Measurements from ENCODE around the gene DYNC1H1. TPM values are rescaled to one million over a fixed set of nuclear protein-coding genes. Genes with fewer than 3 reads are reported as not detected.
"Not testable (repeated sequence)": the region's sequence is repeated elsewhere in the genome, so short reads cannot be mapped to it uniquely, and the experiment has no call there.

DYNC1H1 gene
- total RNA-seq, 1 experiment from 2014 or later, result 155 TPM

DNA sequence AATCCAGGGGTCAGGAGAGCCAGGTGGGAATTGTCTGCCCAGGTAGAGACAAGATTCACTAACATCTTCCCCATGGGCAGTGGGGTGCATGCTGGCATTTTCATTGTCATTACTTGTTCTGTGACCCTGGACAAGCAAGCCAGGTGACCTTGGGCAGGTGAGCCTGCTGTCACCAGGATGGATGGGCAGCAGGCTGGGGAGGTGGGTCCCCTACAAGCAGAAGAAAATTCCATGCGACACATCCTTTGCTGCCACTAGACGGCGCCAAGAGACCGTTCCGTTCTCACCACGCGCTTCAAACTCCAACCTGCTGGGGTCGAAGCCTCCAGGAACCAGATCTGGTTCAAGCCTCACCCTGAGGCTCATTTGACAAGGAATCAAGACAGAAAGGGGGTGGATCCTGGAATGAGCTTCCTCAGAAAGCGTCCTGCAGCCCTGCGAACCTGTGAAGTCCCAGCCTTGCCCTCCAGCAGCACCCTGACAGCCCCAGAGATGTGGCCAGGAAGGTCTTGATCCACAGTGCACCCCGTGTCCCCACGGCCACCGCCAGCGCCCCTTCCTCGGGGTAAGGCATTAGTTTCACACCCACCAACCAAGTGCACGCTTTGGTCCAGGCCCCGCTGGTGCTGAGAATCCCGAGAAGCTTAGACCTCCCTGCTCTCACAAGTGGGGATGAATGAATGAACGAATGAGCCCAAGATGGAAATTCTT lies 3.2 kb upstream of the DYNC1H1 start:
- peak; percentile 56 for DNase-seq (ENCODE audit: low read depth)
- in situ Hi-C loops (cut with HindIII; ENCODE audit: low pct_unique_long_range_greater_than_20kb, low sequenced_read_pairs), result no loop called here

DNA sequence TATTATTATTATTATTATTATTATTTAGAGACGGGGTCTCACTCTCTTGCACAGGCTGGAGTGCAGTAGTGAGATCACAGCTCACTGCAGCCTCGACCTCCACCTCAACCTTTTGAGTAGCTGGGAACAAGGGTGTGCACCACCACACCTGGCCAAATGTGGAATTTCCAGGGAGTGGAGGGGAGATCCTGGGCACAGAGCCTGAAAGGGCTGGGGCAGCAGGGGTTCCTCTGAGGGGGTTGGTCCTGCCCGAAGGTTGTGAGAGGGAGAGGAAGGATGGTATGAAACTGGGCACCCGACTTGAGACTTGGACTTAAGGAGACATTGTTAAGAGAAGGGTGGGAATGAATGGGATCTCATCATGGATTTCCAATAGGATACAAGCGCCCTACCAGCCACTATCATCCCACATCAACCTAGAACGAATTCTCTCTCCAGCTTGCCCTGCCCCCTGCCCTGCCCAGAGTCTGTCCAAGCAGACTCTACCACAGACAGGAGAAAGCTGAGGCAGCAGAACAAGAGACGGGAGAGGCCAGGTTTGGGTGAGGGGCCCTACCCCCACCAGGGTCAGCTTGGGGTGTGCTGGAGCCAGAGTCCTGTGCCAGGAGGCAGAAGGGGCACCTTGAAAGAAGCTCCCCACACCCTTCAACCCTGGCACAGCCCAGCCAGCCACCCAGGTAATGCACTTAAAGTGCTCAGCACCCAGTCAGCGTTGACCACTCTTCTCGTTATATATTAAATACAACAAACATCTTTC lies 2.4 kb upstream of the DYNC1H1 start:
- in situ Hi-C loops (cut with HindIII; ENCODE audit: low pct_unique_long_range_greater_than_20kb, low sequenced_read_pairs), result no loop called here
- no peak for DNase-seq (ENCODE audit: low read depth)

DNA sequence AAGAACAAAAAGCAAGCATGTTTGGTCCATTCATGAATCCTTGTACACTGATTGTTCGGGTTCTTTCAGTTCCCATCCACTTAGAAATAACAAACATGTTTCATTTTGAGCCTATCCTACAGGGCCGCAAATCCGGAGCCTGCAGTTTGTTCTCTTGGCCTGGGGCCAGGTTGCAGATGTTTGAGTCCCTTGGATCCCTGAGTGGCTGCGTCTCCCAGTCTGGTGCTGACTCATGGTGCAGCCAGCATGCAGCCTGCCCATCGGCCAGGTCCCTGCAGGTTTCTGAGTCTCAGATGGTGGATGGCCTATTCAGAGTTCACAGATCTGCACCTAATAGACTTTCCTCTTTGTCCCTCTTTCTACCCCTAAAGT lies 1.9 kb upstream of the DYNC1H1 start:
- in situ Hi-C loops (cut with HindIII; ENCODE audit: low pct_unique_long_range_greater_than_20kb, low sequenced_read_pairs), result no loop called here
- peak; percentile 74 for DNase-seq (ENCODE audit: low read depth)

DNA sequence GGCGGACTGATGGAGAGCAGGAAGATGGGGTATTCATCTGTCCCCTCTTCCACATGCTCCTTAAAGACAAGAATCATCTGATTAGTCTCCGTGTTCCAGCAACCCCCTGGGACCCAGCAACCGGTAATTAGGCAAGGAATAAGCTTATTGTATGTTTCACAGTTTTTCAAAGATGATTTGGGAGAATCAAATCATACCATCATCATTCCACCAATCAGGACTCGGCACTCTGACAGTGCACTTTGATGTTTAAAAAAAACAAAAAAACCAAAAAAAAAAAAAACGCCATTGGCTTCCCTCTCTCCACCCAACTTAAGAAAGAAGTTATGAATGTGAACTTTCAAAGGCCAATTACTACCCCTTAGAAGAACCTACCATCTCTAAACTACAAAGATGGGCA lies 1.3 kb upstream of the DYNC1H1 start:
- peak; percentile 12 for DNase-seq (ENCODE audit: low read depth)
- in situ Hi-C loops (cut with HindIII; ENCODE audit: low pct_unique_long_range_greater_than_20kb, low sequenced_read_pairs), result no loop called here

DNA sequence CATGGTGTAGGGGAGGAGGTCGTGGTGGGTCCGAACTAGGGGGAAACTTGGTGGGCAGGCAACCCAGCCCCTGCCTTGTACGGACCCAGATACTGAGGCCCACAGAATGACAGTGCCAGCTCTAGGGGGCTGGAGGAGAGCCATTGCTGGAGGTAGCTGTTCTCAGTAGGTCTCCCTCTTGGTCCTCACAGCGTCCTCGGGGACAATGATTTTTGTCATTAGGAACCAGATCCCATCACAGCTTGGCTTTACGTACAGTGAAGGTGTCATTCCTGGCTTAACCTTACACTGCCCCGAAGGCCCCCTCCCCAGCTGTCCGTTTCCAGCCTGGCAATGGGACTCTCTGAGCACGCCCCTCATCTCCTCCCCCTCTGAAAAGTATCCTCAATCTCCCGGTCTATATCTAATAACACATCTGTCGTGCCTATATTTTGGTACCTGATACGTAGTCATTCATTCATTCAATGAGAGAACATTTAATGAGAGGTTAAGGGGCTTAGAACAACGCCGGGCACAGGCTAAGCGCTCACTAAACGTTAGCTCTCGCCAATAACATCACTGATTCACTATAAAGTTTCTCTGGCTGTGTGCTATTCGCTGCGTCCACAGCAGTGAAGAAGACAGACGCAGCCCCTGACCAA lies 597 bp upstream of the DYNC1H1 start:
- in situ Hi-C loops (cut with HindIII; ENCODE audit: low pct_unique_long_range_greater_than_20kb, low sequenced_read_pairs), result no loop called here
- DNase-seq (ENCODE audit: low read depth), result no peak

DNA sequence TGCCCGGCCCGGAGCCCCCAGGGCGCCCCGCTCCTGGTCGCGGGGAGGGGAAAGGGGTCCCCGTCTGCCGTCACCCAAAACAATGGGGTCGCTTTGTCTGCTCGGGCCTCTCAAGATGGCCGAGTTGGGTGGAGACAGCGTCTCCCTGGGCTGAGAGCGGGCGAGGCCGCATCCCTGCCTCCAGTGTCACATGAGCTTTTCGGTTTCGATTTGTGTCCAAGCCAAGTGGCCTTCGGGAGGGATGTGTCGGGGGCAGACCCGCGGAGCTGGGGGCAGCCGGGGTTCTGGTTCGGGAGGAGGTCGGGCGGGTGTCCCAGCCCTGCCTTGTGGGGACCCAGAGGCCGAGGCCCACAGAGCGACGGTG lies 790 bp downstream of the DYNC1H1 start:
- peak; percentile 62 for DNase-seq (ENCODE audit: low read depth)
- in situ Hi-C loops (cut with HindIII; ENCODE audit: low pct_unique_long_range_greater_than_20kb, low sequenced_read_pairs), result no loop called here

DNA sequence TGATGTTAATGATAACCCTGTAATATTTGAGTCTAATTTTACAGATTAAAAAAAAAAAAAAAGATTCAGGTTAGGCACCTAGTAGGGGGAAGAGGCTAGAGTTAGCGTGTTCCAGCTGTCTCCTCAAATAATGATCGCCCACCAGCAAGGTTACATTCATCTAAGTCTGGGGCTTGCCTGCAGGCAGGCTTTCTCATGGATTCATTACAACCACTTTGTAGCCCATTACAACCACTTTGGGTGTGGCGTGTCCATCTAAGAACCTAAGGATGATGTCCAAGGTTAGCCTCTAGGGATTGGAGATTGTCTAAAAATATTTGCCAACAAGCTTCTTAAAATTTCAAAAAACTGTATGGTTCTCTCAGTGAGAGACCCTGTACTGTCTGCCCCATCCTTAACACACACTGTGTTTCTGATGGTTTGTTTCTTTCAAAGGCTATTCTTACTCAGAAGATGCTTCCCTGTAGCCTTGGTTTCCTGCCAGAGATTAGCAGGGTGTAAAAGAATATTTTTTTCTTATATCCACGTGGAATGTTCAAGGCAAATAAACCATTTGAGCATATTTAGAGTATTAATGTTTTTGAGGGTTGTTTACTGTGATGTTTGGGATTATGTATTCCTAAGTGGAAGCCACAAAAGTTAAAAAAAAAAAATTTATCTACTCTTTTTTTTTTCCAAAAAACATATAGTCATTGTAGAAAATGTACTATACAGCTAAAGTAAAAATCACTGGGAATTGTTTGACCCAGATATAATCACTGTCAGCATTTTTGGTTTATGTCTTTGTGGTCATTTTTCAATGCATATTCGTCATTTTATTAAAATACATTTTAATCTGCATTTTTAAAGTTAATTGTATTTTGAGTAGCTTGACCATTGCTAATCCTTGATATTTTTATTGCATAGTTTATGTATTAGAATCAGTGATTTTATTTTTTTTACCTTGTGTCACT lies 1.7 kb downstream of the DYNC1H1 start:
- in situ Hi-C loops (cut with HindIII; ENCODE audit: low pct_unique_long_range_greater_than_20kb, low sequenced_read_pairs), result no loop called here

DNA sequence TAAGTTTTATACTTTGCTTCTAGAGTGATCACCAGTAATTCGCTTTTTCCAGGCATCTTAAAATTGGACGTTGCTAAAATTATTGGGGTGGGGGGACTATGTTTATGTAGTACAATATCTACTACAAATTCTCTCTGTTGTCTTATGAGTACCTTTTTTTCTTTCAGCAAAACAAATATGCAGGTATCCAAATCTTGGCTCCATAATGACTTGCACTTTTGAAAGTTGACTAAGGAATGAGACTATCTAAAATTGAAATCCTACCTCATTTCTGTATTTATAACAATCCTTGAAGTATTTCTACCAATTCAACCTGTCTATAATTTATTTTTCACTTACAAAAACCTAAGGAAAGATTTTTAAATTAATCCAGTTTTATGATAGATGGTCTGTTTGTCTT lies 2.4 kb downstream of the DYNC1H1 start:
- in situ Hi-C loops (cut with HindIII; ENCODE audit: low pct_unique_long_range_greater_than_20kb, low sequenced_read_pairs), result no loop called here
- DNase-seq (ENCODE audit: low read depth), result peak; percentile 10

More for the DNA sequence above, 1.7 kb downstream of the DYNC1H1 start:
- DNase-seq (ENCODE audit: low read depth), result no peak

DNA sequence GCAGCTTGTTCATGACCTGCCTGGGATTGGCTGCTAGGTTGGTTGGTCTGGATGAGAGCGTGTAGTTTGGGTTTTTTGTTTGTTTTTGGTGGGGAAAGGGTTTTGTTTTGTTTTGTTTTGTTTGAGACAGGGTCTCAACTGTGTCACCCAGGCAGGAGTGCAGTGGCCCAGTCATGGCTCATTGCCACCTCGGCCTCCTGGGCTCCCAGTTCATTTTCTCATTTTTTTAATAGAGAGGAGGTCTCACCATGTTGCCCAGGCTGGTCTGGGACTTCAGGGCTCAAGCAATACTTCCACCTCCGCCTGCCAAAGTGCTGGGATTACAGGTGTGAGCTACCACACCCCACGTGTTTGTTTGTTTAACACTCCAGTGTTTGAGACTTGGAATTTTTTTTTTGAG lies 3.8 kb downstream of the DYNC1H1 start:
- in situ Hi-C loops (cut with HindIII; ENCODE audit: low pct_unique_long_range_greater_than_20kb, low sequenced_read_pairs), result no loop called here

DNA sequence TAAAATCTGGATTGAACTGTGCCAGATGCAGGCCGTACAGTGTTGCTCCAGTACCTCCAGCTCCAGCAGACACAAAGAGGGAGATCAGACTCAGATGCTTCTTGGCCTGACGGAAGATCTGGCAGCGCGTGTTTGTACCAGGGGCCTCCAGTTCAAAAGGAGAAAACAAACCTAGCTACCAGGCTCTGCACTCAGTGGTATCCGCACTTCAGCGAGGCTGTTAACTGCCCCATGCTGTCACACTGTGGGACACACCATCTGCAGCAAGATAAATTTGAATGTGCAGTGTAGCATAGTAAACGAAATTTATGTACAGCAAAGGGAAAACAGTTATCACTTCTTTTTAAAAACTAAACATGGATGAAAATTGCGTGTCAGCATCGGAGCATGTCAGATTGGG lies 5.1 kb downstream of the DYNC1H1 start:
- DNase-seq (ENCODE audit: low read depth), result no peak
- in situ Hi-C loops (cut with HindIII; ENCODE audit: low pct_unique_long_range_greater_than_20kb, low sequenced_read_pairs), result no loop called here

More for the DNA sequence above, 3.8 kb downstream of the DYNC1H1 start:
- DNase-seq (ENCODE audit: low read depth), result no peak

DNA sequence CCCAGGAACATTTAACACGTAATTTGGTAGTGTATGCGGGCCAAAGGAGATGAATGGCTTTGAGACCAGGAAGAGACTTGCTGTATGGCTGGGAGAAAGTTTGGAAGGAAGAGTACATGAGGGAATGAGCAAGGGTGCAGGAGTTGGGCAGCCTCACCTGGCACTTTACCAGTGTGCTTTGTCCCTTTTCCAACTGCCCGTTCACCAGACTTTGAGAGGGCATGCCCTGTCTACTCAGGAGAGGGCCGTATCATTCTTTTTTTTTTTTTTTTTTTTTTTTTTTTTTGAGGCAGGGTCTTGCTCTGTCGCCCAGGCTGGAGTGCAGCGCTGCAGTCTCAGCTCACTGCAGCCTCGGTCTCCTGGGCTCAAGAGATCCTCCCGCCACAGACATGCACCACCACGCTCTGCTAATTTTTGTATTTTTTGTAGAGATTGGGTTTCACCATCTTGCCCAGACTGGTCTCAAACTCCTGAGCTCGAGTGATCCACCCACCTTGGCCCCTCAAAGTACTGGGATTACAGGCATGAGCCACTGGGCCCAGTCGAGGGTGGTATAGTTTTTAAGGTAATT lies 6.5 kb downstream of the DYNC1H1 start:
- in situ Hi-C loops (cut with HindIII; ENCODE audit: low pct_unique_long_range_greater_than_20kb, low sequenced_read_pairs), result no loop called here
- DNase-seq (ENCODE audit: low read depth), result no peak

DNA sequence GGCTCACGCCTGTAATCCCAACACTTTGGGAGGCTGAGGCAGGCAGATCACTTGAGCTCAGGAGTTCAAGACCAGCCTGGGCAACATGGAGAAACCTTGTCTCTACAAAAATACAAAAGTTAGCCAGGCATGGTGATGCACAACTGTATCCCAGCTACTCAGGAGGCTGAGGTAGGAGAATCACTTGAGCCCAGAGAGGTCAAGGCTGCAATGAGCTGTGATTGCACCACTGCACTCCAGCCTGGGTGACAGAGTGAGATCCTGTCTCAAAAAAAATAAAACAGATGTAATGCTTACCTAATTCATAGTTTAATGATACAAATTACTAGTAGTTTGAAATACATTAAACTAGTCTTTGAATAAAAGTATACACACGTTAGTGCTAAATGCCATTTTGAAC lies 7.1 kb downstream of the DYNC1H1 start:
- in situ Hi-C loops (cut with HindIII; ENCODE audit: low pct_unique_long_range_greater_than_20kb, low sequenced_read_pairs); DNase-seq (ENCODE audit: low read depth): not testable (repeated sequence)

DNA sequence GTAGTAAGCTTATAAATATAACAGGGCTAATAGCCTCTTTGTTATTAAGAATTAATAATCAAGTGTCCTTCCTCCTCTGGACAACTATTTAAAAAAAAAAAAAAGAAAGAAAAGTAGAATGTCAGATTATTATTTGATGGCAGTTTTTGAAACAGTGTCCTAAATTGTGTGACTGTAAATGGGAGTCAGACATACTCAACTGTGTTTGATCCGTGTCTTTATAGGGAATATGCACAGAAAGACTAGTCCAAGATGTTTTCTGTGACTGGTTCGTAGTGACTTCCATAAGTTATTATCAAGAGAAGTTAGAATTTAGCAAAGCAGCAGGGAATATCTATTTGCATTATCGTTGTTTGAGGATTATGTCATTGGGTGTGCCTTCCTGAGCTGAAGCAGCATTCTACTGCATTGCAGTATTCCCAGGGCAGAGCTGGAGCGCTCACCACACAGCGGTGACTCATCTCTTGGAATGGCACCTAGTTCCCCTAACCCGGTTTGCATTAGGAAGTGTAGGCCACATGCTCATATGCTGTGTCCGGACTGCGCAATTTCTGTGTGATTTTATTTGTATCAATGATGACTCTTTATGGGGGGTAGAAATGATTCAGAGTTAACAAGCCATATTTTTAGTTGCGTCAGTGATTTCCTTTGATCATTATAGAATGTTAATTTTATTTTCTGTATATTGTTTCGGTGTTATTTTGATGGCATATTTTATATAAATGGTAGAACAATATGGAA lies 7.9 kb downstream of the DYNC1H1 start:
- DNase-seq (ENCODE audit: low read depth), result peak; percentile 80
- in situ Hi-C loops (cut with HindIII; ENCODE audit: low pct_unique_long_range_greater_than_20kb, low sequenced_read_pairs), result no loop called here

DNA sequence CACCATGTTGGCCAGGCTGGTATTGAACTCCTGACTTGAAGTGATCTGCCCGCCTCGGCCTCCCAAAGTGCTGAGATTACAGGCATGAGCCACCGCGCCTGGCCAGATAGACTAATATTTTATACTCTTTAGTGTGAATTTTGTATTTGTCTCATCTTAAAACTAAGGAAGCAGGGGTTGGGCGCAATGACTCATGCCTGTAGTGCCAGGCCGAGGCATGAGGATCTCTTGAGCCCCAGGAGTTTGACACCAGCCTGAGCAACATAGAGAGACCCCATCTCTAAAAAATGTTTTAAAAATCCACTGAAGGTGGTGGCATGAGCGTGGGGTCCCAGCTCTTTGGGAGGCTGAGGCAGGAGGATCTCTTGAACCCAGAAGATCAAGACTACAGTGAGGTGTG lies 9.0 kb downstream of the DYNC1H1 start:
- in situ Hi-C loops (cut with HindIII; ENCODE audit: low pct_unique_long_range_greater_than_20kb, low sequenced_read_pairs), result no loop called here
- no peak for DNase-seq (ENCODE audit: low read depth)

DNA sequence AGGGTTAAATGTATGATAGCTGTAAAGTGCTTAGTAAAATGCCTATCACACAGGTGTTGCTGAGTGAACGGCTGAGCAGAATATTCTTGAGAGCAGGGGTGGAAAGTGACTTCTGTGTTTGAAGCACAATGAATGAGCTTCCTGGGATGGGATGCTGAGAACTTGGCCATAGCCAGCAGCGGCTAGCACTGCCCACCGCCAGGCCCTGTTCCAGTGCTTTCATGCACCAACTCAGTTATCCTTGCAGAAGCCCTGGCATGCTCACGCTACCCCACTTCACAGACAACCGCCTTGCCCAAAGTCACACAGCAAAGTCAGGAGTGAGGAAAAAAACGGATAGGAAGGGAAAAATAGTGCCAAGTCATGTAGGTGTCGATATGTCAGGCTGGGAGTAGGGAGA lies 10.9 kb downstream of the DYNC1H1 start:
- DNase-seq (ENCODE audit: low read depth), result no peak
- in situ Hi-C loops (cut with HindIII; ENCODE audit: low pct_unique_long_range_greater_than_20kb, low sequenced_read_pairs), result no loop called here

DNA sequence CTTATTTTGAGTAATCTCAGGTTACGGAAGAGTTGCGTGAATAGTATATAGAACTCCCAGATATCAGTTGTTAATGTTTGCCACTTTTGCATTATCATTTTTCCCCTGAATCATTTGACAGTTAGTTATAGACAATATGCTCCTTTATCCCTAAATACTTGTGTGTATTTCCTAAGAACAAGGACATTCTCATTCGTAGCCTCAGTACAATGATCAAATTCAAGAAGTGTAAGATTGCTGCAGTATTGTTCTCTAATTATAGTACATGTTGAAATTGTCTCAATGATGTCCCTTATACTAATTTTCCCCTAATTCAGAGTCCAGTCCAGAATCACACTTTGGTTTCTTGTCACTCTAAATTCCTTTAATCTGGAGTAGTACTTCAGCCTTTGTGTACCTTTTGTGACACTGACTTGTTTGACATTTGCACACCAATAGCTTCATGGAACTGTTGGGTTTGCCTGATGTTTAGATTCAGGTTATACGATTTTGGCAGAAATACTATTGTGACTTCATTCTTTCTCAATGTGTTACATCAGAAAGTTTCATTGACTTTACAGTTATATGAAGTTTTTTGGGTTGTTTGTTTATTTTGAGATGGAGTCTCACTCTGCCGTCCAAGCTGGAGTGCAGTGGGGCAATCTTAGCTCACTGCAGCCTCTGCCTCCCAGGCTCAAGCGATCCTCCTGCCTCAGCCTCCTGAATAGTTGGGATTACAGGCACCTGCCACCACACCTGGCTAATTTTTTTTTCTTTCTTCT lies 13.1 kb downstream of the DYNC1H1 start:
- no peak for DNase-seq (ENCODE audit: low read depth)
- in situ Hi-C loops (cut with HindIII; ENCODE audit: low pct_unique_long_range_greater_than_20kb, low sequenced_read_pairs), result no loop called here

DNA sequence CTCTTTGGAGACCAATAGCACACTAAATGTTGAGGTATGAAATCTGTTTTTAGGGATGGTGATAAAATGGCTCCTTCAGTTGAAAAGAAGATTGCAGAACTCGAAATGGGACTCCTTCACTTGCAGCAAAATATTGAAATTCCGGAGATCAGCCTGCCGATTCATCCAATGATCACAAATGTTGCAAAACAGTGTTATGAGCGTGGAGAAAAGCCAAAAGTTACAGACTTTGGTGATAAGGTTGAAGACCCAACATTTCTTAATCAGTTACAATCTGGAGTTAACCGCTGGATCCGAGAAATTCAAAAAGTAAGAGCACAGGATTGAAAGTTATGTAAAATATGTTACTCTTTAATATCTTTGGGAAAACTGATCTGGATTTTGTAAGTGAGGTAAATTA lies 15.3 kb downstream of the DYNC1H1 start:
- in situ Hi-C loops (cut with HindIII; ENCODE audit: low pct_unique_long_range_greater_than_20kb, low sequenced_read_pairs), result no loop called here

More for the DNA sequence above, 15.3 kb downstream of the DYNC1H1 start:
- no peak for DNase-seq (ENCODE audit: low read depth)
